MM.1S (cell line): ENCODE measurements around the gene TRPV5.

Experiments
- DNase-seq: peaks from one replicate; pipeline ENCODE4 v3.0.0-alpha.2; 2015
- H2AFZ ChIP-seq: fragments of 300-600 bp; sonication (generic); 2 replicates; pipeline ENCODE4 v1.6.0; 2016; ENCODE audit warnings: antibody characterized with exemption, low read length
- H3F3A ChIP-seq: fragments of 300-600 bp; sonication (generic); 2 replicates; pipeline ENCODE4 v1.6.1; 2016; ENCODE audit warnings: mild to moderate bottlenecking, antibody characterized with exemption, low read length, moderate library complexity, mixed read lengths; ENCODE audit not compliant: insufficient read depth
- H3K27ac ChIP-seq: fragments of 300-600 bp; sonication (generic); 2 replicates; pipeline ENCODE4 v1.5.1; 2016; ENCODE audit warnings: mild to moderate bottlenecking, low read length
- H3K27me3 ChIP-seq: fragments of 300-600 bp; sonication (generic); replicated peaks from 2 replicates; pipeline ENCODE4 v1.6.0; 2016; ENCODE audit warnings: low read length; ENCODE audit not compliant: insufficient read depth
- H3K36me3 ChIP-seq: fragments of 300-600 bp; sonication (generic); replicated peaks from 2 replicates; pipeline ENCODE4 v1.6.1; 2016; ENCODE audit warnings: mild to moderate bottlenecking, low read length, mixed read lengths; ENCODE audit not compliant: insufficient read depth
- H3K4me1 ChIP-seq: fragments of 300-600 bp; sonication (generic); 2 replicates; pipeline ENCODE4 v1.6.1; 2016; ENCODE audit warnings: low read length, mixed read lengths
- H3K4me2 ChIP-seq: fragments of 300-600 bp; sonication (generic); 2 replicates; pipeline ENCODE4 v1.6.0; 2016; ENCODE audit warnings: low read depth, low read length
- H3K4me3 ChIP-seq: fragments of 300-600 bp; sonication (generic); 2 replicates; pipeline ENCODE4 v1.5.1; 2016; ENCODE audit warnings: low read length, mixed read lengths
- H3K79me2 ChIP-seq: fragments of 300-600 bp; sonication (generic); 2 replicates; pipeline ENCODE4 v1.6.1; 2016; ENCODE audit warnings: mixed run types, low read length, mixed read lengths
- H3K9ac ChIP-seq: fragments of 300-600 bp; sonication (generic); 2 replicates; pipeline ENCODE4 v1.6.1; 2016; ENCODE audit warnings: low read length, mixed read lengths
- H3K9me2 ChIP-seq: fragments of 300-600 bp; sonication (generic); replicated peaks from 2 replicates; pipeline ENCODE4 v1.6.1; 2016; ENCODE audit warnings: mild to moderate bottlenecking, low read length, mixed read lengths; ENCODE audit not compliant: insufficient read depth
- H3K9me3 ChIP-seq: fragments of 300-600 bp; sonication (generic); replicated peaks from 2 replicates; pipeline ENCODE4 v1.6.1; 2016; ENCODE audit warnings: mild to moderate bottlenecking, low read length, mixed read lengths; ENCODE audit not compliant: insufficient read depth
- H4K20me1 ChIP-seq: fragments of 300-600 bp; sonication (generic); 2 replicates; pipeline ENCODE4 v1.6.1; 2016; ENCODE audit warnings: mild to moderate bottlenecking, low read length, moderate library complexity, mixed read lengths; ENCODE audit not compliant: insufficient read depth
- EZH2 ChIP-seq: fragments of 300-600 bp; sonication (generic); optimal IDR thresholded peaks from 2 replicates; pipeline ENCODE3; 2017; ENCODE audit warnings: low read depth, mild to moderate bottlenecking, antibody characterized with exemption, low read length, mixed read lengths
- EZH2phosphoT487 ChIP-seq: fragments of 300-600 bp; sonication (generic); IDR thresholded peaks from 2 replicates; pipeline ENCODE4 v1.6.1; 2018; ENCODE audit warnings: antibody characterized with exemption, low read length
- TF ChIP-seq, protein P1 (sequence below): fragments of 300-600 bp; sonication (generic); IDR thresholded peaks from 2 replicates; pipeline ENCODE4 v1.5.1; 2016; ENCODE audit warnings: antibody characterized with exemption, low read length, mixed read lengths

The TRPV5 gene

DNA sequence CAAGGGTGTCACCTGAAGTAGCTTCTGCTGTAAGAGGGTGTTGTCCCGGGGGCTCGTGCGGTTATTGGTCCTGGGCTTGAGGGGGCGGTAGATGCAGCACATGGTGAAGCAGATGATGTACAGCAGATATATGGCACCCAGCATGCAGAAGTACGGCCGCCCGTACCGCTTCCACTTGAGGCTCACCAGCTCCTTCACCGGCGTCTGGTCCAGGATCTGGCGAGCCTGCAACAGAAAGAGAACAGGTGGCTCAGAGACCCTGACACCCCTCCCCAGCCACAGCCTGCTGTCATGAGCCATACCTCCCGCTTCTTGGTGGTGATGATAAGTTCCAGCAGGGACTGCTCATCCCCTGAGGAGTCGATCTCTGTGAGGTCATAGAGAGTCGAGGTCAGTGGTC is 58.1 kb downstream of the TRPV5 start:
- Histone ChIP-seq H3K9ac (no peak overlapping the region), H3K4me3 (no peak overlapping the region), H3K9me3 (no peaks in the 10 kb centered on the region), H3K4me1 (no peaks in the 10 kb centered on the region), H3K36me3 (no peaks in the 10 kb centered on the region), H3K27ac (no peak overlapping the region), H3K9me2 (no peaks in the 10 kb centered on the region), H4K20me1 (no peaks in the 10 kb centered on the region), H3K4me2 (no peak overlapping the region), H3F3A (no peaks in the 10 kb centered on the region), H2AFZ (no peak overlapping the region), H3K79me2 (no peaks in the 10 kb centered on the region), H3K27me3 (peaks cover 45% of the 10 kb centered on the region)
- TF ChIP-seq EZH2phosphoT487 (no peak), EZH2 (no peak)
- TF ChIP-seq, protein P1, sequence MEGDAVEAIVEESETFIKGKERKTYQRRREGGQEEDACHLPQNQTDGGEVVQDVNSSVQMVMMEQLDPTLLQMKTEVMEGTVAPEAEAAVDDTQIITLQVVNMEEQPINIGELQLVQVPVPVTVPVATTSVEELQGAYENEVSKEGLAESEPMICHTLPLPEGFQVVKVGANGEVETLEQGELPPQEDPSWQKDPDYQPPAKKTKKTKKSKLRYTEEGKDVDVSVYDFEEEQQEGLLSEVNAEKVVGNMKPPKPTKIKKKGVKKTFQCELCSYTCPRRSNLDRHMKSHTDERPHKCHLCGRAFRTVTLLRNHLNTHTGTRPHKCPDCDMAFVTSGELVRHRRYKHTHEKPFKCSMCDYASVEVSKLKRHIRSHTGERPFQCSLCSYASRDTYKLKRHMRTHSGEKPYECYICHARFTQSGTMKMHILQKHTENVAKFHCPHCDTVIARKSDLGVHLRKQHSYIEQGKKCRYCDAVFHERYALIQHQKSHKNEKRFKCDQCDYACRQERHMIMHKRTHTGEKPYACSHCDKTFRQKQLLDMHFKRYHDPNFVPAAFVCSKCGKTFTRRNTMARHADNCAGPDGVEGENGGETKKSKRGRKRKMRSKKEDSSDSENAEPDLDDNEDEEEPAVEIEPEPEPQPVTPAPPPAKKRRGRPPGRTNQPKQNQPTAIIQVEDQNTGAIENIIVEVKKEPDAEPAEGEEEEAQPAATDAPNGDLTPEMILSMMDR: no peak
- no peak for DNase-seq

DNA sequence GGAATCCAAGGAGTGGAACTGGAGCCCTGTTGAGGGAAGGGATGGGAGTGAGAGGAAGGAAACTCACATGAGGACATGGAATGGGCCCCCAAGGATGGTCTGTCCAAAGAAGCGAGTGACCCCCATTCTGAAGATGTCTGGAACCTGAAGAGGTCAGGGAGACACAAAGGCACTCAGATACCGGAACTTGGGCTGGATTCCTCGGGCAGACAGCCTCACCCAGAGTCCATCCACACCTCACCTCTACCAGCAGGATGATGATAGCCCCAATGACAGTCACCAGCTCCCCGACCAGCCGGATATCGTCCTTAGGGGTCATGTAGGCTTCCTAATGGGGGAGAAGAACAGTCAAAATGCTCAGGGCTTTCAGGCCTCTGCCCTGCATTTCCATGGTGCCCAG is 58.7 kb downstream of the TRPV5 start:
- Histone ChIP-seq H2AFZ (no peak overlapping the region), H3K27ac (no peak overlapping the region), H3K79me2 (no peaks in the 10 kb centered on the region), H3K9me3 (no peaks in the 10 kb centered on the region), H3K9me2 (no peaks in the 10 kb centered on the region), H4K20me1 (no peaks in the 10 kb centered on the region), H3K4me2 (no peak overlapping the region), H3K4me3 (no peak overlapping the region), H3K4me1 (no peaks in the 10 kb centered on the region), H3K9ac (no peak overlapping the region), H3K27me3 (peaks cover 39% of the 10 kb centered on the region), H3K36me3 (no peaks in the 10 kb centered on the region), H3F3A (no peaks in the 10 kb centered on the region)
- TF ChIP-seq EZH2 (no peak), EZH2phosphoT487 (no peak)
- TF ChIP-seq, protein P1: no peak
- DNase-seq: no peak

DNA sequence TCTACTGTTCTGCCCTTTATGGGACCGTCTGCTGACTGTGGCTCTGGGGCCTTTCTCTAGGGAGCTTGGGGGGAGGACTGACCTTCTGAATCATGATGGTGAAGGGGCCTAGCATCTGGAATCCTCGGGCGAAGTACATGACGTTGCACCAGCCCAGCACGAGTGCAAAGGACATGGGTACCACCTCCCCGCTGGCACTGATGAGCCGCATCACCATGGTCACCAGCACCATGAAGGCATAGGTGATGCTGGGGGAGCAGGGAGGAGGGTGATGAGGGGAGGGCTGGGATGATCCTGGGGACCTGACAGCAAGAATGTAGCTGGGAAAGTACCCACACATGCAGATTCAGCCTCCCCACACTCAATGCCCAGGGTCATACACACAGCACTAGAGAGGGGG is 59.1 kb downstream of the TRPV5 start:
- no peak overlapping the region for H3K27ac ChIP-seq
- no peaks in the 10 kb centered on the region for H4K20me1 ChIP-seq
- H3K36me3 ChIP-seq: no peaks in the 10 kb centered on the region
- TF ChIP-seq EZH2: no peak
- TF ChIP-seq, protein P1: no peak
- TF ChIP-seq EZH2phosphoT487: no peak
- H3F3A ChIP-seq: no peaks in the 10 kb centered on the region
- no peaks in the 10 kb centered on the region for H3K9me2 ChIP-seq
- no peak overlapping the region for H2AFZ ChIP-seq
- no peak overlapping the region for H3K4me3 ChIP-seq
- DNase-seq: no peak
- no peak overlapping the region for H3K4me2 ChIP-seq
- peaks cover 36% of the 10 kb centered on the region for H3K27me3 ChIP-seq
- no peaks in the 10 kb centered on the region for H3K4me1 ChIP-seq
- H3K9ac ChIP-seq: no peak overlapping the region
- H3K9me3 ChIP-seq: no peaks in the 10 kb centered on the region
- no peaks in the 10 kb centered on the region for H3K79me2 ChIP-seq
